CD4-positive, alpha-beta T cell treated with Interferon gamma for 1 hour (primary cell): ENCODE results near the gene RGS7.
"Not testable (repeated sequence)": the region's sequence is repeated elsewhere in the genome, so short reads cannot be mapped to it uniquely, and the experiment has no call there.

Experiments used
- DNase-seq: peaks from one replicate; pipeline ENCODE4 v3.0.0-alpha.2; 2020

The RGS7 gene

DNA sequence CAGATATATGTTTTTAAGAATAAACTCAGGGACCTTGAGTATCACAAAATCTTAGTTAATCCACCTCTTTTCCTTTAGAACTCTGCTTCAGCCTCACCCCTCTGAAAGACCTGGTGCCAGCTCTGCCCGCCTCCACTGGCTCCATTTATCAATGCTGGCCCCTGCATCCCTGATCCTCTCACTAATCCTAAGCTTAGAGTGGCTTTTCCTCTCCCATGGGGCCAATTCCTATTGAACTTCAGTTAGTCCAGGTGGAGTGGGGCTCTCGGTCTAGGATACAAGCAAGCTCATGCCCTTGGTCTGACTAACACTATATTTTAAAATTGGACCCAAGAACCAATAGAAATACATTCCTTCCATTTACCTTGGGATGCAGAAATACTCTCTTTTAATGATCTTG lies 87.0 kb downstream of the RGS7 start:
- DNase-seq, result no peak

DNA sequence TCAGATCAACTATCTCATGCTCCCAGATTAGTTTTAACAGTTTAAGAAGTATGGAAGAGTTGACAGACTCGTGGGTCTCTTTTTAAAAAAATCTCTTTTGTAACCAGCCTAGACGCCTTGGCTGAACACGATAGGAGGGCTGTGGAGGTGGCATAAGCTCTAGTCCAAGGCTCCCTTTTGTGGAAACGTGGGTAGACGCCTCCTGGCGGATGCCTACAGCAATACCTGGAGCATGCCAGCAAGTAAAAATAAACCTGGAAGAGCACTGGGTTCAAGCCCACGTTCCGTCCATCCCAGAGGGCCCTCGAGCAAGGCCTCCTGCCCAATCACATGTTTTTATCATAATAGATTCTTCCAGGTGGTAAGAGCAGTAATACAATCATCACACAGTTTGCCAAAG lies 87.9 kb downstream of the RGS7 start:
- no peak for DNase-seq

DNA sequence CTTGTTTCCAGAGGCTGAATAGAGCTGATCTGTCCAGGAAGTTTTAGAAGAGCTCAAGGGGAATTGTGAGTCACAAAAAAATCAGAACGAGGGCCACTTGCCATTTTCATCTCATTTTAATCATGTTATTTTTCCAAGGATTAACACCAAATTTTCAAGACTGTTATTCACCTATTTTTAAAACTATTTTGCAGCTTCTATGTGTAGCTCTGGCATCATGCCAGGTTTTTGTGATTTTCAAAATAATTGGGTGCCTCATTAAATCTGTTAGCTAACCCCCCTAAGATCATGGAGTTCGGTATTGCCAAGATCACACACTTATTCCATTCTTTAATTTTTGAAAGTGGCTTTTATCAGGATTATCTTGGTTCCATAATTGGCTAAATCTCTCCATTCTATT lies 90.9 kb downstream of the RGS7 start:
- DNase-seq, result no peak

DNA sequence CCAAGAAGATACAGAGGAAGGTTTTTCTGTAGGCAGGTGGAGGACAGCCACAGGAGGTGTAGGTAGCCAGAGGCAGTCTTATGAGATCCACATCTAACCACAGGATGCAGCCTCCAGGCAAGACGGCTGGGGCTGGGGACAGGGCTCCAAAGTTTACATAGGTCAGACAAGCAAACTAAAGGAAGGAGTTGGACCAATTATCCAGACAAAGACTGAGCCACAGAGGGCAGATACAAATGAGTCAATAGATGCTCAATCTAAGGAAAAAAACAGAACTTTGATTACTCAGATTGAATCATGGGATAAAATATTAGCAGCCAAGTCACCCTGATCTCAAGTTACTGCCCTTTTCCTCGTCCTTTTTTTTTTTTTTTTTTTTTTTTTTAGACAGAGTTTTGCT lies 91.6 kb downstream of the RGS7 start:
- no peak for DNase-seq

DNA sequence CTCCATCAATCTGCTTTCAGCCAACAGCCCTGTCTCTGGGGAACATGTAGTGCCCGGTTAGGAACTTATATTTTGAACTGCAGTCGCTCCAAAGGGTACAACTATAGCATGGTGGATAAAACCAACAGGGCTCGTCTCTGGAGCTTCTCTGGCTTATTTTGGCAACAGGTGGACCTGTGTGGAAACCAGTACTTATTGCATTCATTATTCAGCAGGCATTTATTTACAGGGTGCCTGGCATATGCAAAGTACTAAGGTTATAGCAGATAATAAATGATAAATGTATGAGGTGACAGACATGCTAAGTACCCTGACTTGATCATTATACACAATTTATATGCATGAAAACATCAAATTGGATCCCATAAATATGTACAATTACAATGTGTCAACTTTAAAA lies 93.7 kb downstream of the RGS7 start:
- no peak for DNase-seq

DNA sequence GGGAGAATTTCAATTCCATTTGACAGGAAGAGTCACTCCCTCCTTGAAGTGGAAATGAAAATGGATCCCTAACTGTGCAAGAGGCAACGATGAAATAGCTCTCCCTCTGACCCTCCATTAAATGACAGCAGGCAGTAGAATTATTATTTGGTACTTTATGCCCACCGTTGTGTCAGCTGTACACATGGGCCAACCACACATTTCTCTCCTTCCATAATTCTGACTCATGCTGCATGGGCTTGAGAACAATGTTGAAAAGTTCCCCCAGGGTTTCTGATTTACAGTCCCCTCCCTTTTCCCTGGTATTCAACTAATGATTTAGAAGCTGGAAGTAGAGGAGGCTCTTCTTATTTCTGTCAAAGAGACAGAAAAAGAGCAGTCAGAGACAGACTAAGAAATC lies 103.5 kb downstream of the RGS7 start:
- DNase-seq, result no peak

DNA sequence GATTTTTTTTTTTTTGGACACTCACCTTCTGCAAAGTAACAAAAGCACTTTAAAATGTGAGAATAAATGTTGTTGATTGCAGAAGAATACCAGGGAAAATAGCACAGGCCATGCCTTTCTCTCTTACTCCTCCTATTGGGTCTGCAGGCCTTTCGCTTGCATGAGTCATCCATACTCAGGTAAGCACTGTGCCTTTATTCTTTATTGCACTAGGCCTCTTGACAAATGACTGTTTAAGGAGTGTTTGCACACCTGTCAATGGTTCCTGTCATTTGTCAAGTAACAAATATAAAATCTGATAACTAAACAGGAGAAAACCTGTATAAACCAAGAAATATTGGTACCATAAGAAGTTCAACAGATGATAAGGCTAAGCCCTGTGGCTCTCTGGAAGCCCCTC lies 106.5 kb downstream of the RGS7 start:
- DNase-seq, result no peak

DNA sequence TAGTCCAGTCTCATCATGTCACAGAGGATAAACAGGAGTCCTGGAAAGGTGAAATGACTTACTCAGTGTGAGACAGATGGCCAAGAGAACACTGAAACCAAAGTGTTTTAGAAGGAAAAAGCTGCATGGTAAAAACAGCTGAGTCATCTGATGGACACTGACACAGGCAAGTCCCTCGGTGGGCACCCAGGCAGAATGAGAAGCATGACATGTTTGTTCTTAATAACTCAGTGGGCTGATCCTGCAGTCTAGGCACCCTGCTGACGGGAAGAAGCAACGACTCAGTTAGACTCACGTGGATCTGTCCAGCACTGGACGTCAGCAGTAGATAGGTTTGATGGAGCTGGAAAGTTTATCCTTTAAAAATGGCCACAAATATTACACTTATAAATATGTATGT lies 116.9 kb downstream of the RGS7 start:
- DNase-seq, result no peak

DNA sequence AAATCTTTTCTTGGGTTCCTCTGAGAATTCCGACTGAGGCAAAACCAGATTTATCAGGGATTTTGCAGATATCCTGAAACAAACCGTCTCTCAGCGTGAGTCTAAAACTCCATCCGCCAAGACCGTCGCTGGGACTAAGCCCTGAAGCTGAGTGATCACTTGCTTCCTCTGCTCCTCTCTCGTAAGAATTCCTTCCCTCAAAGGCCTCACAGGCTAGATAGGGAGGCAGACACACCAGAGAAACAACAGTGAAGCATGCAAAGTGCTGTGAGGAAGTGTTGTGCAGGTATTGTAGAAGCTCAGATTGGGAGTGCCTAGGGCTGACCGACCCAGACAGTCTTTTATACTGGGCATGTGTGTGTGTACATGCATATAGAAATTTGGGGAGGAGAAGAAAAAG lies 119.1 kb downstream of the RGS7 start:
- no peak for DNase-seq

DNA sequence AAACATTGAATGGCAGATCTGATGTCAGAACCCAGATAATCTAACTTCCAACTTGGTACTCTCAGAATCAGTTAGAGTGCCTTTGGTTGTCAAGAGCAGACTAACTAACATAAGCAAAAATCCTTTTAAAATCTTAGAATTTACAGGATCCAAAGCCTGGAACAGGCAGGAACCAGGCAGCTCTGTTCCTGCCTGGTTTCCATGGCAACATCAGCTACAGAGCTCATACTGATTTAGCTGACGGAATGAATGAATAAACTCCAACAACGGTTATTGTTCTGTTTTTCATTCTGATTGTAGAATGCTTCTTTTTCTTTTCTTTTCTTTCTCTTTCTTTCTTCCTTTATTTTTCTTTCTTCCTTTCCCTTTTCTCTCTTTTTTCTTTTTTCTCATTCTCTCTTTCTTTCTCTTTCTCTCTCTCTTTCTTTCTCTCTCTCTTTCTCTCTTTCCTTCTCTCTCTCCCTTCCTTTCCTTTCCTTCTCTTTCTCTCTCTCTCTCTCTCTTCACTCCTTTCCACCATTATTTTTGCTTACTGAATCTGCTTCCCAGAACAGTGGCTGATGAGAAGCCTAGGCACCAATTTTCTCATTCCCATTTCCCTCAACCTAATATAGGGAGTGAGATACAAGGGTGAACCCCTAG lies 121.6 kb downstream of the RGS7 start:
- DNase-seq, result no peak

DNA sequence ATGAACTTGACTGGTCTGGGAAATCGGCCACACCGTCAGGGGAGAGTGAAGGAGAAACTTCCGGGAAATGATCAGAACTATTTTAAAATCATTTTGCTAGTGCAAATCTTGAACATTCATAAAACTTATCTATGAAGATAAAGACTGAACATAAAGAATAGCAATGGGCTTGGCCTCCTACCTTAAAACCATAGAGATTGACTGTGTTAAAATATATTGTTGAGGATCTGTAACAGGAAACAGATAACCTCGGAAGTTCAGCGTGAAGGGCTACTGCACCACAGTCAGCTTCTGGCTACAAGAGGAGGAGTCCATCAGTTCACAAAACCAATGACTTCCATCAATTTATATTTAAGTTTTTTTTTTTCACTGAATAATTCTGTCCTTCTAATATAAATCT lies 127.3 kb downstream of the RGS7 start:
- no peak for DNase-seq

DNA sequence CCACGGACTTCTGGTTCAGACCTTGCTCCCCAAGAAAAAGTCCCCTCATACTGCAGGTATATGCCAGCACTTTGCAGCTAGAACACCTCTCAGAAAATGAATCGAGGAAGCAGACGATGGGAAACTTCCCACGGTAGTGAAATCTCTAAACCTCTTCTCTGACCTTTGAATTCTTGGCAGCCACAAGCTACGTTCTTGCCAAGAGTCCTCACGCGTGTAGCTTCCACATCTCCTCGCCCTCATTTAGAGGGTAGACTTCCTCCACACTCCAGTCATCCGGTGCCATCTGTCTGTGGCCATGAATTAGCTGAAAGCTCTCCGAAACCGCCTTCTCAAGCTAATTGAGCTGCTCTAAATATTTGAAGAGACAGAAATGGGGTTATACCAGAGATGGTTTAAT lies 127.8 kb downstream of the RGS7 start:
- no peak for DNase-seq

DNA sequence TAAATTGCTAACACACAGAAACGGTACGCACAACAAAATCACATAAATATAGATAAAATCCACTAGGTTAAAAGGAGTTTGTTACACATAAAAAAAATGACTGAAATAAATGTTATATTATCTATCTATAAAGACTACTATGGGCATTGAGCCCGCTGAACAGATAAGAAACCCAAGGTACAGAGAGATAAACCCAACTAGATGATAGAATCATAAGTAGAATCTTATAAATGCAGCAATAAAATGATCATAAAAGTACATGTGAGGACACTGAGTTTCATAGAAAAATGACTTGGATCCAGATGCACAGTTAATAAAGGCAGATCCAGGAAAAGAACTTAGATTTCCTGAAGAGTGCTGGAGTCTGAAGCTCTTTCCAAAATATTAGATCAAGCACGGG lies 128.7 kb downstream of the RGS7 start:
- DNase-seq, result no peak

DNA sequence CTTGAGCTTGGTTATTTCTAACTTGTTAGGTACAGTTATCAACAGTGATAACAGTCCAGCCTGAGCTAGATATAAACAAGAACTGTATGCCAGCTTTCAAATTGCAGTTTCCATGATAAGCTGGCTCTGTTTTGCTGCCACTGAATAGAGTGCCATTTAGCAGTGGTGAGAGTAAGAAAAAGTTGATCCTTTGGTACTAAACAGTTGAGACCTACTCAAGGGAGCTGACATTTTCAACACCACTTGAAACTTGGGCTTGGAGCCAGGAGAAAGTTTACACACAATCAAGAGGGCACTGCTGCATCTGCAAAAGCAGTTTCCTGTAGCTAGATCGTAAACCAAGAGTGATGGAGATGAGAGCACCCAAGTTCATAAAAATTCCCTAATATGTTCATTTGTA lies 131.3 kb downstream of the RGS7 start:
- DNase-seq, result no peak

DNA sequence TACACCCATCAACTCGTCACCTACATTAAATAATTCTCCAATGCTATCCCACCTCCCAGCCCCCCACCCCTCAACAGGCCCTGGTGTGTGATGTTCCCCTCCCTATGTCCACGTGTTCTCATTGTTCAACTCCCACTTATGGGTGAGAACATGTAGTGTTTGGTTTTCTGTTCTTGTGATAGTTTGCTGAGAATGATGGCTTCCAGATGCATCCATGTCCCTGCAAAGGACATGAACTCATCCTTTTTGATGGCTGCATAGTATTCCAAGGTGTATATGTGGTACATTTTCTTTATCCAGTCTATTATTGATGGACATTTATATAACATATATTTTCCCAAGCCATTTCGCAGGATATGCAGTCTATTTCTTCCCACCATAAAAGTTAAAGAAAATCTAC lies 132.8 kb downstream of the RGS7 start:
- DNase-seq, result not testable (repeated sequence)

DNA sequence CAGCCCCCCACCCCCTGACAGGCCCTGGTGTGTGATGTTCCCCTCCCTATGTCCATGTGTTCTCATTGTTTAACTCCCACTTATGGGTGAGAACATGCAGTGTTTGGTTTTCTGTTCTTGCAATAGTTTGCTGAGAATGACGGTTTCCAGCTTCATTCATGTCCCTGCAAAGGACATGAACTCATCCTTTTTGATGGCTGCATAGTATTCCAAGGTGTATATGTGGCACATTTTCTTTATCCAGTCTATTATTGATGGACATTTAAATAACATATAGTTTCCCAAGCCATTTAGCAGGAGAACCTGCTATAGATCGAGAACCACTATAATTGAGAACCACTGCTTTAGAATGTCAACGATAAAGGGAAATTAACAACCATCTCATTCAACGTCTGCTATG lies 134.2 kb downstream of the RGS7 start:
- not testable (repeated sequence) for DNase-seq

DNA sequence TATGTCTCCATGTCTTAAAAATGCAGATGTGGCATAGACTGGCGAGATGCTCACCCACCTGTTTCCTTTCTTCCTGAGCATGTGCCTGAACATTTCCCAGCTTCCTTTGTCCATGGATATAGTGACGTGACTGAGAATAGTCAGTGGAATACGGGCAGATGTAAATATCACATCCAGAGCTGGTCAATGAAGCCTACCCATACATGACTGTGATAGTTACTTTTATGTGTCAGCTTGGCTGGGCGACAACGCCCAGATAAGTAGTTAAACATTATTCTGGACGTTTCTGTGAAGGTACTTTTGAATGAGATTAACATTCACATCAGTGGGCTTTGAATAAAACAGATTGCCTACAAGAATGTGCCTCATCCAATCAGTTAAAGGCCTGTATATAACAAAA lies 135.7 kb downstream of the RGS7 start:
- no peak for DNase-seq

DNA sequence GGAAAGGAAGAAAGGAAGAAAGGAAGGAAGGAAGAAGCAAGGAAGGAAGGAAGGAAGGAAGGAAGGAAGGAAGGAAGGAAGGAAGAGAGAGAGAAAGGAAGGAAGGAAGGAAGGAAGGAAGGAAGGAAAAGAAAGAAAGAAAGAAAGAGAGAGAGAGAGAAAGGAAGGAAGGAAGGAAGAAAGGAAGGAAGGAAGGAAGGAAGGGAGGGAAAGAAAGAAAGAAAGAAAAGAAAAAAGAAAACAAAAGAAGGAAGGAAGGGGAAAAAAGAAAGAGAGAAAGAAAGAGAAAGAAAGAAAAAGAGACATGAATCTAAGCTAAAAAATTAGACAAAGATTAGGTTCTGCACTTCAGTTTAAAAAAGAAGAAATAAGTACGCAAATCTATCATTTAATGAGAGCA lies 136.1 kb downstream of the RGS7 start:
- not testable (repeated sequence) for DNase-seq

DNA sequence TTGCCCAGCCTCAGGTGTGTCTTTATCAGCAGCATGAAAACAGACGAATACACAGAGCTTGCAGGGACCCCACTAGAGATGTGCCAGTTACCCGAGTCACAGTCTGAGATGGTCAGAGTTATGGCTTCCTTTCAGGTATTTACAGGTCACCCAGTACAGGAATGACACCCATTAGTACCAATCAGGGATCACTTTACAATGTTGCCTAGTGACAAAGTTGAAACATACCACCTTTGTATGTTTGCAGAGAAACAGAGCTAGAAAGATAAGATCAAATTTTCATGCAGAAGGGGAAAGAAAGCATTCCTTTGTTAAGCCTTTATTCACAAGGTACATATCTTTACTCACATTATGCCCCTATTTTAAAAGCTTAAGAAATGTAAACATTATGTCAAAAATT lies 137.6 kb downstream of the RGS7 start:
- DNase-seq, result no peak

DNA sequence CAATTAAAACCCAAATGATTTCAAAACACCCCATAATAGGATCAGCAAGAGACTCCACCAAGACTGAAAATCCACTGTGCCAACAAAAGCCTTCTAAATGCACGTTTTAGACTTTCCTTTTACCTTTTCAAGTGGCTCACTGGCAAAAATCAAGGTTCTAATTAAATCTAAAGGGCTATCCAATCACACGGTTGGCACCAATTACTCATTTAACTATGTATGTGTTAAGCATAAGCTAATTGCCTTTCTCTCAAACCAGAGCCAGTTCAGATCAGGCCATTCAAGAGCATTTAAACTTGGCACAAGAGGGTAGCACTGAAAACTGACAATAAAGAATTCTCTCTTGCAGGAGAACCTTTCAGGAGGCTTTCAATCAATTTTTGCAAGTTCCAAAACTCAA lies 139.5 kb downstream of the RGS7 start:
- no peak for DNase-seq

DNA sequence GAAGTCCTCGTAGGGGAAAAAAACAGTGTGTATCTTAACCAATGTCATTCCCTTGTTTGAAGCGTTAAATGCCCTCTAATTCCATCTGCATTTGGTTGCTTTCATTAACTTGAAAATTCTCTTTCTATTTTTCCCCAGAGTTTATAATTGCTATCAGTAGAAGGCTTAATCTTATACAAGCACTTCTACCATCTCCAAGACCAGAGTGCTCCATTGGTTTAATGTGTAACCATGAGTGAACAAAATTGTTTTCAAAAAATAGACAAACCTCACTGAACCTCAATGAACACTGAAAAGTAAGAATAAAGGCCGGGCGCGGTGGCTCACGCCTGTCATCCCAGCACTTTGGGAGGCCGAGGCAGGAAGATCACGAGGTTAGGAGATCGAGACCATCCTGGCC lies 141.3 kb downstream of the RGS7 start:
- no peak for DNase-seq

DNA sequence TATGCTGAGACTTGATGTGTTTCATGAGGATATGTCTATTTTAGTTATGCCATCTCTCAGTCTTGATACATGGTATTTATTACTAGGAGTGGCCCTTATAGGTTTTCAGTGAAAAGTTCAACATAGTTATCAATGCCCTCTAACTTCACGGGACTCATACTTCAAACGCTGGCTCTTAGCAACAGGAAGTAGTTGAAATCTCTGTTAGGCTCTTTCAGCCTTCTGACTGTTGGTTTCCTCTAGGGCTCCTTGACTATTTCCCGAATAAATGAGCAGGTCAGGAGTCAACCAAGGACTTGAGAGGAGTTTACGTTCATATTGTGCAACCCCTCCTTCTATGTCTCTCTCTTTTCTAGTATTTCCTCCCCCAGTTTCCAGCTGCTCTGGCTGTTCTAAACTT lies 141.8 kb downstream of the RGS7 start:
- no peak for DNase-seq

DNA sequence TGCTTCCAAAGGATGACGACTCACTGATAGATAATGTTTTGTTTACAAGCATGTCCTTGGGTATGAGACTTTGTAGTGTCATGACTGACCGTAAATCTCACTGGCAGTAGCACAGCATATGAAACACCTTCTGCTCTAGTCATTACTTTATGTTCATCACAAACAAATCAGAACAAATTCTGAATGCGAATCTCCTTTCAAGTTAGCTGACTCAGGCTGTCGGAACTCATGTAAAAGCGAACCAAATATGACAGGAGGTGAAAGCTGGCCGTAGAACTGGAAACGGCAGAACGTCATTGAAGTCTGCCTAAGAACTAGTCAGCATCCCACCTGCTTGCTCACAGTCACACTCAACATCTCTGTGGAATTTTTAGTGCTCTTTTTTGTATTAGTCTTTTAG lies 143.9 kb downstream of the RGS7 start:
- no peak for DNase-seq

DNA sequence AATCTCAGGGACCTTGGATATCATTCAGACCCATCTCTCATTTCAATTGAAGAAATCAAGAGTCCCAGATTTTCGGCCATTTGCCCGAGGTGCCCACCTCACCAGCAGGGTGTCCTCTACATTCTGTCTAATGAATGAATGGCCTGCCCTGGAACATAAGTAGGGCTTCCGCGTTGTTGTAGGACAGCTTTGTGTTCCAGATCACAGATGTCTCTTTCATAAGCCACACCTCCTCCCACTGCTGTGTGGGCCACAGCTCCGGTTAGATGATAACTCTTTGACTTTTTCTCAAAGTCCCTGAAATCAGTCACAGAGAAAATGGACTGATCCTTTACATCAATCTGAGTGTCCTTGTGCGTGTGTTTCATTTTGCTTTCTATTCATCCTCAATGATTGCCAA lies 144.4 kb downstream of the RGS7 start:
- DNase-seq, result no peak

DNA sequence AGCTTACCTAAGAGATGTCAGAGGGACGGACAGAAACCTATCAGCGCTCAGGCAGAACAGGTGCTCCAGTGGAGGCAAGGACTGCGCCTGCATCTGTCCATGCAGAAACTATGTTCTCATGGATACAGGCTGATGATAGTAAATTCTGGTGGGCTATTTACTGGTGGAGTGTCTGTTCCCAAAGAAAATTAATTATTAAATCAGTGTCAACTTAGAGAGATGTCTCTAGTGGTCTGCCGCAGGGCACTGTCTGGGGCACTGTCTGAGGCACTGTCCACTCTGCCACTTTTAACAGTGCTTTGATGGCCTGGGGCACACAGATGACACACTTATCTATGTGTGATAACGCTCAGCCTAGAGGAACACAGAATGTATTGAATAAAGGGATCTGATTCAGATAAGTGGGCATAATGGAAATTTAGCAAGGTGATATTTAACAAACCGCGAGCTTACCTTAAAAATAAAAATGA lies 148.1 kb downstream of the RGS7 start:
- DNase-seq, result no peak

DNA sequence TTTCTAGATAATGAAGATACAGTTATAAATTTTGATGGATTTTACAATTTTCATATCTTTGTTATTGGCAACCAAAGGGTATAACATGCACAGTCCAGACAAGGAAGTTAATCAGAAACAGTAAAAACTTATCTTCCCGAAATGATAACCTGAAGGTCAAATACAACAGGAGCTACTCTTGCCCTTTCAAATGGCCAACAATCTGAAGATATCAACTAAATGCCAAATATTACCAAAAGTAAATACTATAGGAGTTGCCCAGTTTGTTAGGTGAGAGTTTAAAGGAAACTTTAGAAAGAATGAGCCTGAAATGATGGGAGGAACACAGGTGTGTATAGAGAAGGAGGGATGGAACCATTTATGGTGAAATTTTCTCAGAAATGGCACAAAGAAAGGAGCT lies 153.2 kb downstream of the RGS7 start:
- DNase-seq, result no peak
